HCT116 (cell line): Measurements from ENCODE around the gene OSER1.

Experiments used
- CTCF ChIP-seq, 3 experiments: fragments of 200-600 bp in 1 of 3; sonication (generic) in 1 of 3; IDR thresholded peaks in 2 of 3; conservative IDR thresholded peaks in 1 of 3; 2 replicates each; pipeline ENCODE4 v1.5.1; 2012 to 2017; ENCODE audit warnings: low read depth in 2 of 3, low read length in 2 of 3, antibody characterized with exemption in 1 of 3, borderline replicate concordance in 1 of 3, control low read depth in 1 of 3, mild to moderate bottlenecking in 1 of 3, mixed read lengths in 1 of 3, mixed run types in 1 of 3, moderate library complexity in 1 of 3; ENCODE audit not compliant: insufficient read depth in 1 of 3
- EZH2 ChIP-seq: fragments of 200-600 bp; sonication (generic); IDR thresholded peaks from 2 replicates; pipeline ENCODE4 v1.6.1; 2017; ENCODE audit warnings: antibody characterized with exemption, mixed run types
- MAX ChIP-seq: IDR thresholded peaks from 2 replicates; pipeline ENCODE4 v1.6.1; 2012
- POLR2A ChIP-seq: IDR thresholded peaks from 2 replicates; pipeline ENCODE4 v1.7.0; 2011; ENCODE audit warnings: borderline replicate concordance; ENCODE audit not compliant: insufficient read depth, insufficient read length; ENCODE audit errors: extremely low read depth
- RAD21 ChIP-seq: IDR thresholded peaks from 2 replicates; pipeline ENCODE4 v1.6.1; 2012; ENCODE audit warnings: low read depth, mild to moderate bottlenecking
- REST ChIP-seq: IDR thresholded peaks from 2 replicates; pipeline ENCODE4 v1.6.1; 2012; ENCODE audit warnings: low read depth
- SIN3A ChIP-seq: IDR thresholded peaks from 2 replicates; pipeline ENCODE4 v1.6.1; 2012; ENCODE audit warnings: low read depth
- SP1 ChIP-seq: IDR thresholded peaks from 2 replicates; pipeline ENCODE4 v1.6.1; 2012; ENCODE audit warnings: low read depth

GRCh38 chr20:44173116-44173515, 37.5 kb downstream of the OSER1 start:
- TF ChIP-seq CTCF (IDR thresholded peaks at IDR 0.05 in 2 of 3, conservative IDR thresholded peaks at IDR 0.05 in 1 of 3; ENCODE audit: borderline replicate concordance in 1 of 3, insufficient read depth in 1 of 3, low read depth in 2 of 3, low read length in 2 of 3), result no peak
- TF ChIP-seq POLR2A, result no peak
- TF ChIP-seq REST, result no peak
- TF ChIP-seq SP1, result no peak
- TF ChIP-seq EZH2, result no peak
- TF ChIP-seq MAX, result no peak
- no peak for TF ChIP-seq SIN3A
- TF ChIP-seq RAD21, result no peak
